Renal cortex interstitium (tissue), 11 donors: ENCODE results near the gene AR. TPM values are rescaled to one million over a fixed set of nuclear protein-coding genes. Genes with fewer than 3 reads are reported as not detected.

Experiments used
- DNase-seq, 11 donors: peaks; one replicate each; pipeline ENCODE4 v3.0.0-alpha.2; 2013; ENCODE audit warnings: low read depth in 9 of 11, low spot score in 4 of 11; ENCODE audit errors: extremely low read depth in 1 of 11
- polyA plus RNA-seq, 3 donors: library from polyadenylated mRNA; unstranded; fragments of 120-200 nt; gene quantifications; one replicate each; pipeline ENCODE4 v1.2.1, GENCODE V29; 2013; ENCODE audit not compliant: insufficient read length in 3 of 3

Gene AR
- polyA plus RNA-seq, 3 donors = 2.3 to 3.3 (median 2.9) TPM

GRCh38 chrX:67558267-67558666 lies 14.4 kb downstream of the AR start:
- no peak for DNase-seq

GRCh38 chrX:67563469-67564448 lies 19.9 kb downstream of the AR start:
- DNase-seq = no peak

GRCh38 chrX:67564475-67564874 lies 20.7 kb downstream of the AR start:
- DNase-seq = no peak

GRCh38 chrX:67568769-67569168 lies 24.9 kb downstream of the AR start:
- no peak for DNase-seq

- DNase-seq = no peak
Measured at GRCh38 chrX:67570839-67571238, 27.0 kb downstream of the AR start.

- DNase-seq = no peak
Measured at GRCh38 chrX:67574696-67575095, 30.9 kb downstream of the AR start.

- no peak for DNase-seq
Measured at GRCh38 chrX:67582436-67582835, 38.6 kb downstream of the AR start.

GRCh38 chrX:67583171-67583570 lies 39.4 kb downstream of the AR start:
- DNase-seq = no peak

- no peak for DNase-seq
Measured at GRCh38 chrX:67585401-67585800, 41.6 kb downstream of the AR start.

- no peak for DNase-seq
Measured at GRCh38 chrX:67587946-67588624, 44.3 kb downstream of the AR start.

GRCh38 chrX:67596839-67597790 lies 53.3 kb downstream of the AR start:
- no peak for DNase-seq

- no peak for DNase-seq
Measured at GRCh38 chrX:67599532-67599931, 55.7 kb downstream of the AR start.

- DNase-seq = no peak
Measured at GRCh38 chrX:67601771-67602170, 58.0 kb downstream of the AR start.

- DNase-seq = no peak
Measured at GRCh38 chrX:67604979-67605703, 61.3 kb downstream of the AR start.

- DNase-seq = no peak
Measured at GRCh38 chrX:67607466-67607865, 63.6 kb downstream of the AR start.

GRCh38 chrX:67610282-67610681 lies 66.5 kb downstream of the AR start:
- no peak for DNase-seq

- DNase-seq = no peak
Measured at GRCh38 chrX:67612231-67612630, 68.4 kb downstream of the AR start.

GRCh38 chrX:67613366-67613765 lies 69.5 kb downstream of the AR start:
- no peak for DNase-seq

GRCh38 chrX:67613996-67614395 lies 70.2 kb downstream of the AR start:
- no peak for DNase-seq
